ENCODE data around the gene PGR.

PGR gene

DNA sequence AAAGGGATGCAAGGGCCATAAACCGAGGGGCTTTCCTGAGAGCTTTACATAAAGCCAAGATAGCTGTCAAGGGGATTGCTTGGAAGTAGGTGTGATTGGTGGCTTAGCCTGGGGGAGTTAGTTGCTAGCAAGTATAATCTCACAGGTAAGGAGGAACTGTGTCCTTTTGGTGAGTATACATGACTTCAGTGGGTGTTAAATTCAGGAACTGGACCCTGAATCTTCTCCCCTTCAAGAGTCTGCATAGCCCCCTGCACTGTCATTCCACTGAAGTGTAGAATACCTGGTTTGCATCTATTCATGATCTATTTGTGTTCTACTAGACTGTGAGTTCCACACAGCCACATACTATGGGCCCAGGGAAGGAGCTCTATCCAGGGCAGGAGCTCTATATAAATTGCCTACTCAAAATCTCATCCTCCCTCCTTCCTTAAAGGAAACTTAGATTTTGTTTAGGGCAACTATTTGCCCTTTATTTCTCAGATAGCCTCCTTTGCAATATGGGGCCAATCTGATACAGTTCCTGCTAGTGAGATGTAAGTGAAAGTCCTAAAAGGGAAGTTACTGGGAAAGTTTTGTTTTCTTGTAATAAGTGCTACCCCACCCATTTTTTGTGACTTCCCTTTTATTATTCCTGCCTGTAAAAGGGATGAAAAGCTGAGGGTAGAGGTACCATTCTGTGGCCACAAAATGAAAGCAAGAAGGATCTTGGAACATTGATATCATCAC lies 120.5 kb downstream of the PGR start:
- DNase-seq, result peak; percentile 15 to 25

DNA sequence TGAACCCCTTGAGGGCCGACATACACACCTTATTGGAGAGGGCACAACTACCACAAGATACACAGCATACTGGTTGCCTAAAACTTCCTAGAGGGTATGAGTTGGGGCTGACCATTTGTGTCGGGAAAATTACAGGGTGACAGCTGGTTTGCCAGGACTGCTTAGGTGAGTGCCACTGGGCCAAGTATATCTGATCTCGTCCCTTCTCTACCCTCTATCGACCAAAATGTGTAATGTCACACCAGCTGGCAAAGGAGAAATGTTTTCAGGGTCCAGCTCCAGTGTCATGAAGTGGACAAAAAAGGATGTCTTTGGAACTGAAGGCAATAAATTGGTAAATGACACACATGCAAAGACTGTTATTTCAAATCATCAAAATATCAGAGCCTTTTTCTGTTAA lies 126.1 kb downstream of the PGR start:
- DNase-seq, result no peak

DNA sequence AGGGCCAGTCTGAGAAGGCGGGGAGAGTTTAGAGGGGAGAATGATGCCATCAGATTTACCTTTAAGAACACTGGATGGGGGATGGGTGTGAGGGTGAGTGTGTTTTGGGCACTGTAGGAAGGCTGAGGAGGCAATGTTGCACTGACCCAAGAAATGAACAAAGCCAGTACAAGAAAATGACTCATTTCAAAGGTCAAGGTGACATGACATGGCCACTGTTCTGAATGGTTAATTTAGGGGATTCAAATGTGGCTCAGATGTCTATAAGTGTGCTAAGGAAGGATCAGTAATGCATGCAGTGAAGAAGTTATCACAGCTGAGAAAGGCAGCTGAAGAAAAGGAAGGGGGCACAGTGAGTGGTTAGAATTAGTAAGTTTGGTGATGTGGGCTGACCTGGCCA lies 129.9 kb downstream of the PGR start:
- DNase-seq, result no peak

GRCh38 chr11:100994966-100995365 lies 134.6 kb downstream of the PGR start:
- DNase-seq, result no peak

GRCh38 chr11:100991541-100991940 lies 138.1 kb downstream of the PGR start:
- DNase-seq, result no peak

- no peak for DNase-seq
These were observed 138.7 kb downstream of the PGR start for GRCh38 chr11:100990931-100991330.

GRCh38 chr11:100984668-100985067 lies 144.9 kb downstream of the PGR start:
- no peak for DNase-seq

DNA sequence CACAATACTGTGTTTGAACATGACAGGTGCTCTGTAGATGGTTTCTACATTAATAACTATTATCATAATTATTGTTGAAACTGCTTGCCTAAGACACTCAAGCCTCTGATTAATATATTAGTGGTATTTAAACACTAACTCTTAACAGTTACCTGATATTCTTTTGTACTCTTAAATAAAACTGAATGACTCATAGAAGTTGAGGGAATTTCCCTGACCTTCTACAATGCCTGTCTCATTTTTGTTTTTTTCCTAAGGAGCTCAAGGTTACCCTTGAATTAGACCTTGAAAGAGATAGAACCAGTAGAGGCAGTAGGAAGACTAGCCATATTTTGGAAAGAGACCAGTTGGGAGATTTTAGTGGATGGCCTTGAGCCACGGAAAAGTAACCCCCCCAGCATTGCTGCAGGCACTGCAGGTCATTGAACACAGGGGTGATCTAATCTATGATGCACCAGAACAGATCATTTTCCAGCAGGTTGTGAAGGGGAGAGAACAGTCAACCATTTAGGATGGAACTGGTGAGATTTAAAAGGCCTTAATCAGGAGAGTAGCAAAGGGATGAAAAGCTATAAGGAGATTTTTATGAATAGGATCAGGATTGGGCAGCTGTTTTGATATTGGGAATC lies 148.3 kb downstream of the PGR start:
- no peak for DNase-seq

- no peak for DNase-seq
These were observed 149.5 kb downstream of the PGR start for GRCh38 chr11:100980156-100980555.
